H9 (cell line): ENCODE measurements around the gene PLAA. TPM values are rescaled to one million over a fixed set of nuclear protein-coding genes. Genes with fewer than 3 reads are reported as not detected.
A peak's percentile ranks its signal among the peaks of the same experiment; 100 is the strongest.

Experiments used
- DNase-seq: peaks from one replicate; pipeline ENCODE4 v3.0.0-alpha.2; 2017
- H2AFZ ChIP-seq: one replicate; pipeline ENCODE4 v1.6.1; 2013; ENCODE audit warnings: mild to moderate bottlenecking, low read length, control low read depth, moderate library complexity
- H2AK5ac ChIP-seq: 2 replicates; pipeline ENCODE4 v1.6.1; 2013; ENCODE audit warnings: low read length, control low read depth, mixed read lengths; ENCODE audit not compliant: insufficient read length
- H2BK120ac ChIP-seq: one replicate; pipeline ENCODE4 v1.6.1; 2013; ENCODE audit warnings: low read depth, mild to moderate bottlenecking, low read length, control low read depth, inconsistent platforms; ENCODE audit not compliant: poor library complexity, severe bottlenecking
- H2BK12ac ChIP-seq: 2 replicates; pipeline ENCODE4 v1.6.1; 2013; ENCODE audit warnings: low read length, control low read depth, mixed read lengths, low read depth; ENCODE audit not compliant: insufficient read length
- H2BK15ac ChIP-seq: 2 replicates; pipeline ENCODE4 v1.6.1; 2013; ENCODE audit warnings: low read depth, low read length, control low read depth
- H2BK20ac ChIP-seq: one replicate; pipeline ENCODE4 v1.6.1; 2013; ENCODE audit warnings: low read depth, mild to moderate bottlenecking, low read length, control low read depth, inconsistent platforms; ENCODE audit not compliant: poor library complexity, severe bottlenecking
- H2BK5ac ChIP-seq: 2 replicates; pipeline ENCODE4 v1.6.1; 2013; ENCODE audit warnings: low read length, control low read depth, mixed read lengths; ENCODE audit not compliant: insufficient read length
- H3K14ac ChIP-seq: 2 replicates; pipeline ENCODE4 v1.6.1; 2013; ENCODE audit warnings: low read length, control low read depth; ENCODE audit not compliant: insufficient read depth
- H3K18ac ChIP-seq: 2 replicates; pipeline ENCODE4 v1.6.1; 2013; ENCODE audit warnings: low read depth, mild to moderate bottlenecking, mixed read lengths, low read length, control low read depth; ENCODE audit not compliant: insufficient read length
- H3K23ac ChIP-seq: 2 replicates; pipeline ENCODE4 v1.6.1; 2013; ENCODE audit warnings: low read length, control low read depth, mixed read lengths, low read depth; ENCODE audit not compliant: insufficient read length
- H3K23me2 ChIP-seq: 2 replicates; pipeline ENCODE4 v1.6.1; 2013; ENCODE audit warnings: low read depth, mild to moderate bottlenecking, mixed read lengths, low read length, control low read depth; ENCODE audit not compliant: insufficient read length, poor library complexity, severe bottlenecking
- H3K27ac ChIP-seq: 2 replicates; pipeline ENCODE4 v1.5.1; 2013; ENCODE audit warnings: low read length, control low read depth, mixed read lengths, low read depth; ENCODE audit not compliant: insufficient read length
- H3K27me3 ChIP-seq: 2 replicates; pipeline ENCODE4 v1.6.1; 2013; ENCODE audit warnings: low read length, control low read depth, inconsistent platforms; ENCODE audit not compliant: insufficient read depth
- H3K4ac ChIP-seq: 2 replicates; pipeline ENCODE4 v1.6.1; 2013; ENCODE audit warnings: low read depth, mild to moderate bottlenecking, control low read depth, inconsistent platforms, low read length, moderate library complexity
- H3K4me1 ChIP-seq: 2 replicates; pipeline ENCODE4 v1.6.1; 2013; ENCODE audit warnings: low read length, control low read depth, inconsistent platforms; ENCODE audit not compliant: insufficient read depth
- H3K4me2 ChIP-seq: 2 replicates; pipeline ENCODE4 v1.6.1; 2013; ENCODE audit warnings: low read length, control low read depth, mixed read lengths; ENCODE audit not compliant: insufficient read length, insufficient read depth
- H3K56ac ChIP-seq: 2 replicates; pipeline ENCODE4 v1.6.1; 2013; ENCODE audit warnings: low read depth, mild to moderate bottlenecking, mixed read lengths, low read length, control low read depth; ENCODE audit not compliant: insufficient read length
- H3K79me1 ChIP-seq: 2 replicates; pipeline ENCODE4 v1.6.1; 2013; ENCODE audit warnings: low read depth, mild to moderate bottlenecking, moderate library complexity, low read length, control low read depth, inconsistent platforms; ENCODE audit not compliant: insufficient read depth, poor library complexity, severe bottlenecking
- H3K79me2 ChIP-seq: 2 replicates; pipeline ENCODE4 v1.6.1; 2013; ENCODE audit warnings: low read length, control low read depth, inconsistent platforms; ENCODE audit not compliant: insufficient read depth
- H3K9ac ChIP-seq: 2 replicates; pipeline ENCODE4 v1.6.1; 2013; ENCODE audit warnings: low read length, control low read depth, mixed read lengths; ENCODE audit not compliant: insufficient read length; ENCODE audit errors: extremely low read depth
- H3K9me3 ChIP-seq: one replicate; pipeline ENCODE4 v1.6.1; 2013; ENCODE audit warnings: low read depth, low read length, inconsistent platforms; ENCODE audit not compliant: control insufficient read depth
- H3T11ph ChIP-seq: one replicate; pipeline ENCODE4 v1.6.1; 2013; ENCODE audit warnings: mild to moderate bottlenecking, low read length, control low read depth, inconsistent platforms
- H4K20me1 ChIP-seq: one replicate; pipeline ENCODE4 v1.6.1; 2013; ENCODE audit not compliant: control insufficient read depth, insufficient read length, insufficient read depth
- H4K5ac ChIP-seq: 2 replicates; pipeline ENCODE4 v1.6.1; 2013; ENCODE audit warnings: low read depth, mild to moderate bottlenecking, mixed read lengths, low read length, control low read depth; ENCODE audit not compliant: insufficient read length
- H4K8ac ChIP-seq: replicated peaks from 2 replicates; pipeline ENCODE4 v1.6.1; 2013; ENCODE audit warnings: low read length, control low read depth, mixed read lengths, low read depth; ENCODE audit not compliant: insufficient read length
- H4K91ac ChIP-seq: 2 replicates; pipeline ENCODE4 v1.6.1; 2013; ENCODE audit warnings: low read depth, mild to moderate bottlenecking, moderate library complexity, mixed read lengths, low read length, control low read depth; ENCODE audit not compliant: insufficient read length
- H3K27ac Mint-ChIP-seq, 3 experiments: 2 replicates in 2 of 3; 3 replicates in 1 of 3; pipeline ENCODE4 v1.8.0; 2020 to 2021; ENCODE audit warnings: mixed read lengths in 3 of 3, mild to moderate bottlenecking in 1 of 3, moderate library complexity in 1 of 3
- H3K27me3 Mint-ChIP-seq: 2 replicates; pipeline ENCODE4 v1.8.0; 2021; ENCODE audit warnings: low read depth, mild to moderate bottlenecking, moderate library complexity, mixed read lengths
- H3K36me3 Mint-ChIP-seq, 3 experiments: 2 replicates in 2 of 3; 3 replicates in 1 of 3; pipeline ENCODE4 v1.8.0; 2020 to 2021; ENCODE audit warnings: low read depth in 3 of 3, mixed read lengths in 3 of 3; ENCODE audit not compliant: insufficient read depth in 1 of 3
- H3K4me1 Mint-ChIP-seq, 2 experiments: 2 replicates each; pipeline ENCODE4 v1.8.0; 2020; ENCODE audit warnings: mixed read lengths in 2 of 2
- H3K4me3 Mint-ChIP-seq, 2 experiments: 2 replicates in 1 of 2; 3 replicates in 1 of 2; pipeline ENCODE4 v1.8.0; 2020 to 2021; ENCODE audit warnings: mild to moderate bottlenecking in 2 of 2, mixed read lengths in 2 of 2, moderate library complexity in 1 of 2
- H3K9me3 Mint-ChIP-seq, 2 experiments: 2 replicates in 1 of 2; 3 replicates in 1 of 2; pipeline ENCODE4 v1.8.0; 2020; ENCODE audit warnings: mild to moderate bottlenecking in 2 of 2, mixed read lengths in 2 of 2, moderate library complexity in 1 of 2
- CTCF ChIP-seq: fragments of 200-600 bp; sonication (generic); conservative IDR thresholded peaks from 3 replicates; pipeline ENCODE4 v1.8.0; 2021; ENCODE audit warnings: antibody characterized with exemption, mild to moderate bottlenecking
- WGBS: extraction: QIAGEN DNeasy Blood & Tissue Kit; methylation state at CpG from one replicate; pipeline ENCODE4 v1.1.7; 2013; ENCODE audit warnings: missing lambda C conversion rate, low lambda C conversion rate, mixed read lengths; ENCODE audit not compliant: insufficient read length; ENCODE audit errors: extremely low coverage; 5-methylcytosine and 5-hydroxymethylcytosine counted together
- total RNA-seq: library from RNA; stranded (reverse); gene quantifications from 2 replicates; pipeline ENCODE4 v1.2.1, GENCODE V29; 2021

Gene PLAA
- total RNA-seq, 1 experiment from 2014 or later, result 65.0 TPM

GRCh38 chr9:26891726-26892125 lies 55.3 kb downstream of the PLAA start:
- Mint-ChIP-seq H3K27me3 (no peaks in the 10 kb centered on the region), H3K9me3 (peaks cover 6 to 8% of the 10 kb centered on the region in 2 experiments), H3K27ac (peak overlapping the region; percentile 95 to 100 (median 99)), H3K4me3 (peak overlapping the region; percentile 93 to 100), H3K4me1 (peaks cover 16 to 18% of the 10 kb centered on the region in 2 experiments), H3K36me3 (peaks cover 5 to 10% (median 7%) of the 10 kb centered on the region in 3 experiments; a peak in 5 of 7 replicates)
- Histone ChIP-seq H4K20me1 (no peaks in the 10 kb centered on the region), H2AK5ac (no peak overlapping the region), H3K18ac (no peak overlapping the region), H3K27me3 (no peaks in the 10 kb centered on the region), H3K4ac (no peak overlapping the region), H3K14ac (no peak overlapping the region), H3K23ac (no peak overlapping the region), H3K79me1 (no peaks in the 10 kb centered on the region), H2BK5ac (no peak overlapping the region), H3K4me2 (peak overlapping the region; percentile 48), H3K9ac (peak overlapping the region; percentile 93), H3K23me2 (no peaks in the 10 kb centered on the region), H4K5ac (no peak overlapping the region), H3T11ph (no peak overlapping the region), H2AFZ (no peak overlapping the region), H2BK120ac (no peak overlapping the region), H3K4me1 (no peaks in the 10 kb centered on the region), H3K79me2 (peaks cover 19% of the 10 kb centered on the region; the same call in 1 of the 2 replicates), H2BK12ac (no peak overlapping the region), H4K8ac (no peak overlapping the region), H4K91ac (no peak overlapping the region), H3K56ac (no peak overlapping the region), H2BK15ac (no peak overlapping the region), H3K27ac (peak overlapping the region; percentile 82), H2BK20ac (no peak overlapping the region), H3K9me3 (no peaks in the 10 kb centered on the region)
- no peak for TF ChIP-seq CTCF
- DNase-seq, result no peak
- no CpG with 5 or more reads among the region's 14 CpGs for WGBS
